Adrenal gland (tissue), 12 donors: ENCODE data around the gene DNM1. TPM values are rescaled to one million over a fixed set of nuclear protein-coding genes. Genes with fewer than 3 reads are reported as not detected.

Experiments used
- DNase-seq, 7 donors: peaks; one replicate each; pipeline ENCODE4 v3.0.0-alpha.2; 2019 to 2020
- H3K27ac ChIP-seq, 5 donors: fragments of 200-600 bp; sonication (generic) in 4 of 5; 1 replicate in 3 of 5; 2 replicates in 2 of 5; pipeline versions ENCODE4 v1.5.1 to v1.8.0; 2016 to 2020; ENCODE audit warnings: mild to moderate bottlenecking in 1 of 5
- H3K27me3 ChIP-seq: fragments of 200-600 bp; 2 replicates; pipeline ENCODE4 v1.8.0; 2021
- H3K36me3 ChIP-seq, 2 donors: fragments of 200-600 bp; replicated peaks in 1 of 2; 1 replicate in 1 of 2; 2 replicates in 1 of 2; pipeline versions ENCODE4 v1.5.1 to v1.8.0; 2018 to 2022
- H3K4me1 ChIP-seq, 2 donors: fragments of 200-600 bp; replicated peaks in 1 of 2; 1 replicate in 1 of 2; 2 replicates in 1 of 2; pipeline versions ENCODE4 v1.5.1 to v1.8.0; 2018 to 2021
- H3K4me3 ChIP-seq, 4 donors: fragments of 200-600 bp; sonication (generic) in 3 of 4; one replicate each; pipeline ENCODE4 v1.5.1; 2016 to 2018
- H3K9me3 ChIP-seq, 3 donors: fragments of 200-600 bp; sonication (generic) in 1 of 3; replicated peaks in 1 of 3; 1 replicate in 2 of 3; 2 replicates in 1 of 3; pipeline versions ENCODE4 v1.5.1 to v1.8.0; 2016 to 2021
- POLR2A ChIP-seq, 2 donors: fragments of 450-650 bp; IDR thresholded peaks; one replicate each; pipeline ENCODE4 v1.6.1; 2017; ENCODE audit warnings: antibody characterized with exemption in 2 of 2, mild to moderate bottlenecking in 2 of 2, moderate library complexity in 1 of 2
- WGBS, 4 donors: extraction: QIAGEN DNeasy Blood & Tissue Kit in 2 of 4; methylation state at CpG; one replicate each; pipeline versions ENCODE4 v1.1.5 to v1.1.7; 2013 to 2017; 5-methylcytosine and 5-hydroxymethylcytosine counted together
- intact Hi-C, 2 donors: fragments of 100-400 bp; cut with DNase I; formaldehyde crosslinking; loops; one replicate each; pipeline versions ENCODE4 v1.14.1 to v1.15.0; 2022 to 2023
- polyA plus RNA-seq, 3 donors: library from polyadenylated mRNA; stranded (reverse); fragments of 200-250 nt in 2 of 3; fragments of 350-450 nt in 1 of 3; fragmentation: Illumina TruSeq in 1 of 3; extraction: RNeasy Lipid Tissue Mini Kit (QIAGEN cat#74804) in 1 of 3; gene quantifications; one replicate each; pipeline ENCODE4 v1.2.3, GENCODE V29; 2013 to 2014
- total RNA-seq, 9 donors: library from RNA; depleted of rRNA in 4 of 9; stranded (reverse); fragments of >200 nt in 4 of 9; fragments of 120-200 nt in 1 of 9; fragmentation: NEBNext Ultra II Directional in 1 of 9; extraction: Animal tissue kit (Norgen Biotek cat#: 25700) in 1 of 9; gene quantifications; one replicate each; pipeline versions ENCODE4 v1.1.0 to v1.2.4, GENCODE V29; 2013 to 2023
- TF ChIP-seq, protein P1 (sequence below), 6 experiments: fragments of 450-650 bp in 4 of 6; fragments of 200-600 bp in 2 of 6; sonication (generic) in 1 of 6; IDR thresholded peaks; 1 replicate in 5 of 6; 2 replicates in 1 of 6; pipeline versions ENCODE4 v1.5.1 to v1.8.0; 2016 to 2021; ENCODE audit warnings: antibody characterized with exemption in 6 of 6, mild to moderate bottlenecking in 2 of 6, moderate library complexity in 1 of 6
- donor health status: healthy with polysubstance abuse.
- donor health status: Bipolar disorder and iron deficiency.
- donor health status: DM: yes; HTN: yes; CAD: no.
- donor health status: DM: no; HTN: no; CAD: no.
- donor health status: DM: no; HTN: no; CAD: no.
- donor health status: DM: yes; HTN: yes; CAD: no.

Gene DNM1
- total and polyA plus RNA-seq, 12 donors: 2.4 to 44.3 (median 12.2) TPM

- H3K4me3 ChIP-seq: no peak overlapping the region
- no peaks in the 10 kb centered on the region for H3K9me3 ChIP-seq
- peak overlapping the region; percentile 44 to 92 (median 87) for H3K27ac ChIP-seq
- no peaks in the 10 kb centered on the region for H3K27me3 ChIP-seq
- 55 to 95% (median 90%) methylated on average over 1 to 2 of the region's 2 CpGs for WGBS, 4 donors
- peaks cover 24 to 33% of the 10 kb centered on the region in 2 donors for H3K4me1 ChIP-seq
- intact Hi-C loops: no loop called here
- TF ChIP-seq, protein P1, sequence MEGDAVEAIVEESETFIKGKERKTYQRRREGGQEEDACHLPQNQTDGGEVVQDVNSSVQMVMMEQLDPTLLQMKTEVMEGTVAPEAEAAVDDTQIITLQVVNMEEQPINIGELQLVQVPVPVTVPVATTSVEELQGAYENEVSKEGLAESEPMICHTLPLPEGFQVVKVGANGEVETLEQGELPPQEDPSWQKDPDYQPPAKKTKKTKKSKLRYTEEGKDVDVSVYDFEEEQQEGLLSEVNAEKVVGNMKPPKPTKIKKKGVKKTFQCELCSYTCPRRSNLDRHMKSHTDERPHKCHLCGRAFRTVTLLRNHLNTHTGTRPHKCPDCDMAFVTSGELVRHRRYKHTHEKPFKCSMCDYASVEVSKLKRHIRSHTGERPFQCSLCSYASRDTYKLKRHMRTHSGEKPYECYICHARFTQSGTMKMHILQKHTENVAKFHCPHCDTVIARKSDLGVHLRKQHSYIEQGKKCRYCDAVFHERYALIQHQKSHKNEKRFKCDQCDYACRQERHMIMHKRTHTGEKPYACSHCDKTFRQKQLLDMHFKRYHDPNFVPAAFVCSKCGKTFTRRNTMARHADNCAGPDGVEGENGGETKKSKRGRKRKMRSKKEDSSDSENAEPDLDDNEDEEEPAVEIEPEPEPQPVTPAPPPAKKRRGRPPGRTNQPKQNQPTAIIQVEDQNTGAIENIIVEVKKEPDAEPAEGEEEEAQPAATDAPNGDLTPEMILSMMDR (IDR thresholded peaks at IDR 0.05): no peak
- TF ChIP-seq POLR2A (IDR thresholded peaks at IDR 0.05): no peak
- peak in 3 of 7 donors; percentile 36 to 56 (median 36) for DNase-seq
- peaks cover 0 to 64% of the 10 kb centered on the region in 2 donors for H3K36me3 ChIP-seq
Measured at GRCh38 chr9:128175726-128176125, 27.5 kb upstream of the DNM1 start.

DNA sequence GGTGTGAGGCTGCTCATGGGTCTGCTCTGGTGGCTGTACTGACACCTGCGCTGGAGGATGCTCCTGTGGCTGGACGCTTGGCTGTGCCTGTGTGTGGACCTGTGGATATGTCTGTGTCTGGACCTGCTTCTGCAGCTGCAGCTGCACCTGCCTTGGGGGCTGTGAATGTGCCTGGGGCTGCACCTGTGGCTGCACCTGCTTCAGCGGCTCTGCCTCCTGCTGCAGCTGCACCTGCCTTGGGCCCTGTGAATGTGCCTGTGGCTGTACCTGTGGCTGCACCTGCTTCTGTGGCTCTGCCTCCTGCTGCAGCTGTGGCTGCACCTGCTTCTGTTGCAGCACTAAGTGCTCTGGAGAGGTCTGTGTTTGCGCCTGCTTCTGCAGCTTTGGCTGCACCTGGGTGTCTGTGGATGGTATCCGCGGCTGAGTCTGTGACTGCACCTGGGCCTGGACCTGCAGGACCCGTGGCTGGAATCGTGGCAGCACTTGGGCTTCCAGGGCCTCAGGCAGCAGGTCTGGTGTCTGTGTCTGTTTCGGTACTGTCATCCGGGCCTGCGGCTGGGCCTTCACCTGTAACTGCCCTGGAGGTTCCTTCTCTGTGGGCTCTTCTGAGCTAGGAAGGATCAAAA lies 24.3 kb upstream of the DNM1 start:
- Histone ChIP-seq H3K9me3 (no peaks in the 10 kb centered on the region), H3K4me1 (peaks cover 19 to 33% of the 10 kb centered on the region in 2 donors), H3K27ac (no peak overlapping the region), H3K36me3 (peaks cover 0 to 81% of the 10 kb centered on the region in 2 donors), H3K27me3 (no peaks in the 10 kb centered on the region), H3K4me3 (no peak overlapping the region)
- TF ChIP-seq, protein P1 (IDR thresholded peaks at IDR 0.05): no peak
- no peak for TF ChIP-seq POLR2A (IDR thresholded peaks at IDR 0.05)
- peak in 1 of 7 donors; percentile 14 for DNase-seq
- intact Hi-C loops: no loop called here
- WGBS, 4 donors: 97 to 98% (median 97%) methylated on average over 6 to 11 of the region's 11 CpGs

DNA sequence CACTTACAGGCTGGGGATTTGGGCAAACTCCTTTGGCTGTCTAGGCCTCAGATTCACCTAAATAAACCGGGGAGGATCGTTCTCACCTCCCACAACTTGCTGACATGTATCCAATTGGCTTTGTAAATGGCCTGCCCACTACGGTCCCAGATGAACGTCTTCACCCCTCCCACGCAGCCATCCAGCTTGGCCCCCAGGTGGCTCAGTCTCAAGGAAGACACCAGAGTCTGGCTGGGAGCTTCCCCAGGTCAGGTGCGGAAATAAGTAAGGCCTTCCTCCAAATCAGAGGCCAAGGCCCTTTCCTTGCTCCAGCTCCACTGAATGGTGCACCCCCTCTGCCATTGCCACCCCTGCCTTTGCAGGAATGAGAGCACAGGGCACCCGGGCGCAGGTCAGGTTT lies 23.2 kb upstream of the DNM1 start:
- intact Hi-C loops: no loop called here
- Histone ChIP-seq H3K27ac (no peak overlapping the region), H3K27me3 (no peaks in the 10 kb centered on the region), H3K4me3 (no peak overlapping the region), H3K4me1 (peaks cover 19 to 26% of the 10 kb centered on the region in 2 donors), H3K9me3 (no peaks in the 10 kb centered on the region), H3K36me3 (peaks cover 0 to 82% of the 10 kb centered on the region in 2 donors)
- TF ChIP-seq, protein P1 (IDR thresholded peaks at IDR 0.05): no peak
- no peak for TF ChIP-seq POLR2A (IDR thresholded peaks at IDR 0.05)
- DNase-seq: peak in 1 of 7 donors; percentile 13
- WGBS, 4 donors: 91 to 96% (median 93%) methylated on average over 7 to 8 of the region's 8 CpGs

DNA sequence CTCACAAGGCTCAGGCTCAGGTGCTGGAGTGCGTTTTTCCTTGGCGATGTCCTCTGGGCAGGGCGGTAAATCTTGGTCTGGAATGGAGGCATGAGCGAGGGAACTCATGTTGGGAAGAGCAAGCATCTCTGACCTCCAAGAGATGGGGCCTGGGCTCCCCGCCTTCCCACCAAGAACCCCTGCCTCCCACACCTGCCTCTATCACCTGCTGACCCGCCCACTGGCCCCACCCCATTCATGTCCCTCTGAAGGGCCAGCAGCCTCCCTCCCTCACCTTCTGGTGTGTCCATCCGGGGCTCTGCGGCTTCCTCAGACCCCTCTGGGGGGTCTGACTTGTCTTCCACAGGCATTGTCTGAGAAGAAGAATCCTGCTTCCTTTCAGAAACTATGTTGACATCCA lies 22.7 kb upstream of the DNM1 start:
- TF ChIP-seq, protein P1 (IDR thresholded peaks at IDR 0.05): no peak
- no peak for TF ChIP-seq POLR2A (IDR thresholded peaks at IDR 0.05)
- peak in 1 of 7 donors; percentile 17 for DNase-seq
- 93 to 99% (median 96%) methylated on average over 4 to 8 of the region's 8 CpGs for WGBS, 4 donors
- Histone ChIP-seq H3K4me1 (peaks cover 16 to 22% of the 10 kb centered on the region in 2 donors), H3K36me3 (peaks cover 0 to 83% of the 10 kb centered on the region in 2 donors), H3K4me3 (no peak overlapping the region), H3K27ac (no peak overlapping the region), H3K27me3 (no peaks in the 10 kb centered on the region), H3K9me3 (no peaks in the 10 kb centered on the region)
- intact Hi-C loops: no loop called here
